GM19043 (cell line): Measurements from ENCODE around the gene HOXA5.

Source experiments
- ATAC-seq: cut with Tn5 transposase; IDR thresholded peaks from one replicate; pipeline ENCODE4 v1.9.1; 2021; ENCODE audit warnings: low read depth; ENCODE audit not compliant: unreplicated experiment

HOXA5 gene

GRCh38 chr7:27182861-27183681 lies 39.6 kb upstream of the HOXA5 start:
- ATAC-seq, result no peak

DNA sequence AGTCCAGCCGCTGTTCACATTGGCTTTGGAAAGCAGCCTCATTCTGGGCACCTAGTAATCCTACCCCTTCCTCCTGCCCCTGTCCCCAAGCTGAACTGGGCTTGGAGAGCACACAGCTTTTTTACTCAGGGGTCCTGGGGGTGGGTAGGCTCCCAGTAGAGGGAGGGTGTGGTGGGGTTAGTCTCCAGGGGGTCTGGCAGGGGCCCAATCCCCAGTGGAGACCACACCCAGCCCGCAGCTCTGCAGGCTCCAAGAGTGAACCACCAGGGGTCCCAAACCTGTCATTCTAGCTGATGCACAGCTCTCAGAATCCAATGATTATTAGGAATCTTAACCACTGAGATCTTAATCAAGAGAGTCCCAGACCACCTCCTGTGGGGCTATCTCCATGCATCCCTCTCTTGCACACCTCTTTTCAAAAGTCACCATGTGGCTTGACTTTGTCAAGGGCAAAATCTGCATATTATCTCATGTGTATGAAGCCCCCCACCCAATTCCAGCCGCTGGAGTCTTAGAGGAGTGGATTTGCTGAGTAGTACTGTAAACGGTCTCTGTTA lies 38.9 kb upstream of the HOXA5 start:
- no peak for ATAC-seq

DNA sequence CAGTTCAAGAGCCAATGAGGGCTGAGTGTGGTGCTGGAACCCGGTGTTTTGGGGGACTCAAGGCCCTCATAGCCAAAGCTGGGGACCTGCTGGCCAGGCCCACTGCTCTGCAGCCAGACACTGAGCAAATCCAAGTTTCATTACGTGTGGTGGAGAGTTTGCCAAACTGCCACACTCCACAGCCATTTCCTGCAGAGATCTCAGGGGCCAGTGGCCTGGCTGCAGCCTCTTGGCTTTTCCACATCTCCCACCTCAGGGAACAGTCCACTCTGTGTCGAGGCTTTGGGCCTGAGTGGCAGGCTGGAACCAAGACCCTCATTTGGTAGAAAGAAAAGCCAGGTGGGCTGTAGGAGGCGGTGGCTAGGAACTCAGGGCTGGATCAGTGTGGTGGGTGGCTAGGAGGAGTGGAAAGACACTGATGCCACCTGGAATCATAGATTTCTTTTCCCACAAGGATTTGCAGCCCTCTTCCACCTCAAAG lies 38.4 kb upstream of the HOXA5 start:
- no peak for ATAC-seq

- ATAC-seq, result no peak
Observed at GRCh38 chr7:27180431-27181420, 37.2 kb upstream of the HOXA5 start.

DNA sequence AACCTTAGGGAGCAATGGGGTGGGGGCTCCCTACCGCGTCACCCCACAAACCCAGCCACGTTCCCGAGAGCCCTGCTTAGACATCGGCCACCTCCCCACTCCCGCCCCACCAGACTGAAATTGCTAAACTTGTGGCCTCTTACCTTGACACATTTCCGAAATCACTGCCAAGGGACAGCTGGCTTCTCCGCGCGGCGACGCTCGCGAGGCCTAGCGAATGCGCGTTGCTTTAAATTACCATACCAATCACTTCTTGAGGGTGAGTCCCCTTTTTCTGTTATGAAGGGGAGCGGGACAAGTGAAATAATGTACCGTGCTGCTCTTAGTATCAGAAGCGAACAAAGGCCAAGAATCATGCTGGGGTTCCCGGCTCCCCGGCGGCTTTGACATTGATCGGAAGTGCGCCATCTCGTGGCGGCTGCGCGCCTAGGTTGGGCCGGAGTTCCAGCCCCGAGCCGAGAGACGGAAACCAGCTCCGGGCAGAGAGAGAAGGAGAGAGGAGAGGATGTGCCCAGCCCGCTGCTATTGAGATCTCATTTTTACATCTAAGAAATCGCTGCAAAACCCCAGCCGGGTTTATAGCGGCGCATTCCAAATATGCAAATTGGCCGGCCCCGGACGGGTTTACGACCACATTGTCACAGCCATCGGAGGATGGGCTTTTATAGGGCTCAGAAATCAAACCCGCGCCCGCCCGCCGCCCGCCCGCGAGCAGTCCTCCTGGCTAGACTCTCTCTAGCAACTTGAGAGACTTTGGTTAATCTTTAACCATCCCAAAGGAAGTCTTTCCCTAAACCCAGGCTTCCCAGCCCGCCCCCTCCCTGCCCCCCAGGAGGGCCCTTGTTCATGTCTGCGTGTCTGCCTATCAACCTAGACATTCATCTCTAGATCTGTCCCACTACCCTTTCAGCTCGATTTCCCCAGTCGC lies 36.3 kb upstream of the HOXA5 start:
- ATAC-seq, result no peak

DNA sequence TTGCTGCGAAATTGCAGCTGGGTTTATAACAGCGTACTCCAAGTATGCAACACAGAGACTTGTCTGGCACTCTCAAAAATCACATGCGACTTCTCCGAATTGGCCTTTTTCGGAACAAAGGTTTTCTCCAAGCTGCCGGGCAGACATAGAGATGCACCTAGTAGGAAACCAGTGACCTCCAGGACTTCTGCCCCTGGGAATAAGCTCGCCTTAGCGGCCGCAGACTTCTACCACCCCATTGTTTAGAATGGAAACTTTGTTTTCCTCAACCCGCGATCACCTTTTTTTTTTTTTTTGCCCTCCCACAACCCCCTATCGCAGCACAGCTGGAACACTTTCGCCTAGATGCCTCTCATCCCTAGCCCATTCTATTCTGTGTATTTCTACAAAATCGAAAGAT lies 35.5 kb upstream of the HOXA5 start:
- no peak for ATAC-seq

GRCh38 chr7:27178366-27178765 lies 34.9 kb upstream of the HOXA5 start:
- no peak for ATAC-seq

DNA sequence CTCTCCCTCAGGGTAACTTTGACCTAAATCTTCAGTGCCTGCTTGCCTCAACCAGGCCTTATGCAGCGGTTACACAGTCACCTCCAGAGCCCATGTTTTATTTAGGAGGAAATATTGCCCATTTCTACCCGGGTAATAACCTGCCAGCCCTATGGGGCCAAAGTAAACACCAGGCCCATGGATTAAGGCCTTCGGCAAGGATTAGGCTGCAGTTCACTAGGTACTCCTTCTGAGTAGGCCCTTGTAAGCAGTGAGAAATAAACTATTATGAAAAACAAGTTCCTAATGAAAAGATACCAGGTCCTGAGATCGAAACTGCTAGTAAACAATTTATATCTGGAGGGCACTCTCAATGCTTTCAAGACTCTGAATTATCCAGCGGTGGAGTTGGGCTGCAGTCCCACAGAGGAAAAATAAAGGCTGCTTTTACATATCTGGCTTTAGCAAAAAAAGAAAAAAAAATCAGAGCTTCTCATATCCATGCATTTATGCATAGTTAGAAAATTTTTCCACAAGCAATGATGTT lies 34.4 kb upstream of the HOXA5 start:
- no peak for ATAC-seq

DNA sequence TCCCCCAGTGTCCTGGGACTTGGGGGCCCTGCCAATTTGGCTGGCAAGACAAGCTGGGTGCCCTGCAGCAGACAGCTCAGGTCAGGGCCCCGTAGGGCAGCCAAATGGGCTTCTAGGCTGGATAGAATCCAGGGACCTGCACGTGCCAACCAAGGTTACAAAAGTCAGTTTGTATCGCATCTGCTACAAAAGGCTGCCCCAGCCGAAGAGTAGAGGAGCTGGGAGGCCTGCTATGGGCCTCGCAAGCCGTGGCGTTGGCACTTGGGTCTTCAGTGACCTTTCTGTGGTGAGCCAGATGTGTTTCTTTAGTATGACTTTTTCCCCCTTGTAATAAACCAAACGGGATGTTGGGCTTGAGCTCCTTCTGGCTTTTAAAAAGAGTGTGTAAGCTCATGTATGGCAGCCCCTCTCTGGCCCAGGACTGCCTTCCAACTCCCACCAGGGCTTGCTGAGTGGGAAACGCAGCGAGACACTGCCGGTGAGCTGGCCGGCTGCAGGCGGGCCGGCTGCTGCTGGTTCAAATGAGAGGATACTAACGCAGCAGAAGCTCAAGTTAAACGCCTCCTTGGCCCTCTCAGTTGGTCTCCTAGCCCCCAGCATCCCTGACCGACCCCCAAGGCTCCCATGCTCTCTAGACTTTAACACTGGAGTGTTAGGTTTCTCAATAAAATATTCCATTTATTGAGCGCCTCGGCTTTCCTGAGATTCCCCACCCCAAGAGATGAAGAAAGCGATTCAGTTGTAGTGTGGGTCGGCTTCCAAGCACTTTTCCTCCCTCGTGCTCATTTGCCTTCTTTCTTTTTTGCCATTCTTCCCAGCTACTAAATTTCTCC lies 33.7 kb upstream of the HOXA5 start:
- ATAC-seq, result no peak

GRCh38 chr7:27176524-27176845 lies 33.0 kb upstream of the HOXA5 start:
- ATAC-seq, result no peak

DNA sequence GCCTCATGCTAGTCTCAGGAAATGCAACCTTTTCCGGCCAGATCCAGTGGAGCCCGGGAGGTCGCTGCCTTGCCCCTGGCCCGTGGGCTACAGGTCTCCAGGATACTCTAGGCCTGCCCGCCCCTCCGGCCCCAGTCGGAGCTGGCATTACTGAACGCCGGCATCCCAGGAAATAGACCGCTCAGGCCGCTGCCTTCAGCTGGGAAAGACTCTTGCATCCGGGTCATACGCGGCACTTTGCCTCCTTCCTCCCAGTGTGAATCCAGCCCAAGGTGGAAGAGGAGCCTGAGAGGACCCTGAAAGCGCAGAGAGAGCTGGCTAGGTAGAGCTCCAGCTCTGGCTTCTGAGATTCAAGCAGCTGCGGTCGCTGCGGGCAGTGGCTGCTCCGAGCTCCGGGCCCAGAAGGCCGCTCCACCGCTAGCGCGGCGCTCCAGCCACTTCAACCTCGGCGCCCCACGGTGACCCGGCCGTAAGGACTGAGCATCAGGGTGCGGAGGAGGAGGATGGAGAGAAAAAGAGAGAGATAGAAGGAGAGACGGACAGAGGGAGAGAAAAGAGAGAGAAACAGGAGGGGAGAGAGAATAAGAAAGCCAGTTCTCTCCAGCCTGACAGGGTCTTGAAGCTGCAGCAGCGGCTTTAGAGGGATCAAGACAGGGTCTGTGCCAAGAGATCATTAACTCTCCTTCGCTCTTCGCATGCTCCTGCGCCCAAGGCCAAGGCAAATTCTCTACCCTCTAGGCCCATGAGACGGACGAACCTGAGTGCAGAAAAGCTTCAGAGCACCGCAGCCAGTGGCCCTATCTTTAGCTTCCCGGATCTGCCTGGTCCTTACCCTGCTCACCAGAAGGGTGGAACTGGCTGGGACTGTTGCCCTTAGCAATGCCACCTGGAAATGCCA lies 32.4 kb upstream of the HOXA5 start:
- no peak for ATAC-seq

GRCh38 chr7:27174874-27175625 lies 31.6 kb upstream of the HOXA5 start:
- ATAC-seq, result no peak

- no peak for ATAC-seq
Observed at GRCh38 chr7:27173956-27174873, 30.7 kb upstream of the HOXA5 start, which contains the start of gene HOXA10. HOXA10 (minus strand) TSS chr7:27174320; CDS start chr7:27174306, 14 bp downstream.

DNA sequence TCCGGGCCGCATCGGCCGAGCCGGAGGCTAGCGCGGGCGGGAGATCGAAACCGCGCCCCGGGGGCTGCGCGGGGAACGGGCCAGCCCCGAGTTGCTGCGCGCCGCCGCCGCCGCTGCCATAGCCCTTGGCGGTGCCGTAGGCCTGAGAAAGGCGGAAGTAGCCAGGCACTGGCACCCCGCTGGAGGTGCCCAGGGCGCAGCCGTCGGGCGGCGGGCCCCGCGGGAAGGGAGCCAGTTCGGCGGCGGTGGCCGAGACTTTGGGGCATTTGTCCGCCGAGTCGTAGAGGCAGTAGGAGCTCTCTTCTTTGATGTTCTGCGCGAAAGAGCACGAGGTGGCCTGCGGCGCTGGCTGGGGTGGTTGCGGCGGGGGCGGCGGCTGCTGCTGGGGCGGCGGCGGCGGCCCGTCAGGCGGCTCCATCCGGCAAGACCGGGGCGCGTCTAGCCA lies 30.1 kb upstream of the HOXA5 start:
- ATAC-seq, result no peak

DNA sequence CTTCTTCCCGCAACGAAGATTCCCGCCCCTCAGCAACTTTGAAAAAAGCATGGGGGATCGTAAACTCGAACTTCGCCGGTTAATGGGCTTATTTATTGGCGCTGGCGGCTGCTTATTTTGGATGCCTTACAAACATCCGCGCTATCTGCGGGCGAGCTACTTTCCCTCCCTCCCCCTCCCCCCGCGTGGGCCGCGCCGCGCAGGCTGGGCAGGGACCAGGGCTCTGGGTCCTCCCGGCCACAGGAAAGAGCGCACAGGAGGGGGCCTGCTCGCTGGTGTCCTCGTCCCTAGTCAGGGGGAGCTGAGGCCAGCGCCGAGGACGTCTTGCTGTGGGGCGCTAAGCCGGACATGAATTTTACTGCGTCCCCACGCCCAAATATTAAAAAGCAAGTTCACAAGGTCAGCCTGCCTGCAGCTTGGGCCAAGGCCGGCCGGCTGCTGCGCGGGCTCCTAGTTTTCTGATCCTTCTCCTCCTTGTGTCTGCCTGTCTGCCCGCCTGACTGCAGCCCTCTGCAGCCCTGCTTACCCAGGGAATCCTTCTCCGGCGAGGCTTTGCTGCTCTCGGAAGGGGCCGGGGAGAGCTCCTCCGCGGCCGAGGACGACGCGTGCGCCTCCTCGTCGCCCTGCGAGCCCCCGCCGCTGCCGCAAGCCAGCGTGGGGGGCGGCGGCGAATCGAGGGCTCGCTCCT lies 29.5 kb upstream of the HOXA5 start:
- no peak for ATAC-seq
